GM18868 (cell line): ENCODE results near the gene PTGES3L.

Experiments
- ATAC-seq: cut with Tn5 transposase; IDR thresholded peaks from one replicate; pipeline ENCODE4 v1.9.1; 2021; ENCODE audit warnings: mild to moderate bottlenecking, moderate library complexity; ENCODE audit not compliant: unreplicated experiment

Gene PTGES3L

DNA sequence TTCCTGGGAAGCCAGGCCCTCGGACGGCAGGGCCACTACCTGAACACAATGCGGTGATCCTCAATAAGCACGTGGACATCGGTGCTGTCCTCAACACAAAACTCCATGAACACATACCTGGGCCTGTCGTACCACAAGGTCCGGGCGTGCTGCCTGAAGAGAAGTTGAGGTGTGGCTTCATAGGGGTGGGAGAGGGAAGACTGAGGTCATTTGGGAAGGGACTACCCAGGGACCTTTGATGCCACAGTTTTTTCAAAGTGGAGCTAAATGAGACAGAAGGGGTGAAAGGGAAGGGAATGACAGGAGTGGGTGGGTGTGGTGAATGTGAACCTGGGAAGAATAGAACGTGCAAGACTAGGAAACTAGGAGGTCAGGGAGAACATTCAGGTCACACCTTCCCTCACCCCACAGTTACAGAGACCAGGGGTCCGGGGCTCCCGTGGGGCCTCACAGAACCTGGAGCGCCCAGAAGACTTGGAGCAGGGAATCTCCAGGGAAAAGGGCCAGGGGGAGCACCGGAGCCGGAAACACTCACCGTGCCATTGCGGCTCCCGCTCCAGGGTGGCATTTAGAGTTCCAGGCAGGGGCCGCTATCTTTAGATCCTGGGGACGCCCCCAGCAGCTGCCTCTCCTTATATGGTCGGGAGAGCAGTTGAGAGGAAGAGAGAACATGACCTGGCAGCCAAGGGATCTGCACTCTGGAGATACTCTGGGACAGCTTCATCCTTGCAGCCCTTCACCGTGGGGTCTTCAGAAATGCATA, at the start of gene PTGES3L:
PTGES3L (minus strand) TSS at position 570 of the 763 bp plus-strand sequence; CDS start at position 543, 27 bp downstream.
- no peak for ATAC-seq

DNA sequence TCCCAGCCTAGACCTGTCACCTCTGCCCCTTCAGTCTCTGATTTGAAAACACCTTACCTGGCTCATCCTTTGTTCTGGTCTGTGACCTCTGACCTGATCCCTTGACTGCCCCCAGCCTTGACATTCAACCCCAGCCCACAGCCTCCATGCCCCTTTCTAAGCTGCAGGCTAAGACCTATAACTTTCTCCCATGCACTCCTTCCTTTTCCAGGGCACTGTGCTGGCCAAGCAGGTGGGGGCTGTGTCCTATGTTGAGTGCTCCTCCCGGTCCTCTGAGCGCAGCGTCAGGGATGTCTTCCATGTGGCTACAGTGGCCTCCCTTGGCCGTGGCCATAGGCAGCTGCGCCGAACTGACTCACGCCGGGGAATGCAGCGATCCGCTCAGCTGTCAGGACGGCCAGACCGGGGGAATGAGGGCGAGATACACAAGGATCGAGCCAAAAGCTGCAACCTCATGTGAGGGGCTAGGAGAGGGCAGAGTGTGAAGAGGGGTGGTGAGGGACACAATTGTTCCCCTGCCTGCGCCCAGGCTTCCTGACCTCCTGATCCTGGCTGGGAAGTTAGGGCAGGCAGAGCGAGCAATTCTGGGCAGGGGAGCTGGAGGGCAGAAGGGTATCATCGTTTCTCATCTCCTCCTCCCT, 48.5 kb upstream of the PTGES3L start:
- no peak for ATAC-seq

DNA sequence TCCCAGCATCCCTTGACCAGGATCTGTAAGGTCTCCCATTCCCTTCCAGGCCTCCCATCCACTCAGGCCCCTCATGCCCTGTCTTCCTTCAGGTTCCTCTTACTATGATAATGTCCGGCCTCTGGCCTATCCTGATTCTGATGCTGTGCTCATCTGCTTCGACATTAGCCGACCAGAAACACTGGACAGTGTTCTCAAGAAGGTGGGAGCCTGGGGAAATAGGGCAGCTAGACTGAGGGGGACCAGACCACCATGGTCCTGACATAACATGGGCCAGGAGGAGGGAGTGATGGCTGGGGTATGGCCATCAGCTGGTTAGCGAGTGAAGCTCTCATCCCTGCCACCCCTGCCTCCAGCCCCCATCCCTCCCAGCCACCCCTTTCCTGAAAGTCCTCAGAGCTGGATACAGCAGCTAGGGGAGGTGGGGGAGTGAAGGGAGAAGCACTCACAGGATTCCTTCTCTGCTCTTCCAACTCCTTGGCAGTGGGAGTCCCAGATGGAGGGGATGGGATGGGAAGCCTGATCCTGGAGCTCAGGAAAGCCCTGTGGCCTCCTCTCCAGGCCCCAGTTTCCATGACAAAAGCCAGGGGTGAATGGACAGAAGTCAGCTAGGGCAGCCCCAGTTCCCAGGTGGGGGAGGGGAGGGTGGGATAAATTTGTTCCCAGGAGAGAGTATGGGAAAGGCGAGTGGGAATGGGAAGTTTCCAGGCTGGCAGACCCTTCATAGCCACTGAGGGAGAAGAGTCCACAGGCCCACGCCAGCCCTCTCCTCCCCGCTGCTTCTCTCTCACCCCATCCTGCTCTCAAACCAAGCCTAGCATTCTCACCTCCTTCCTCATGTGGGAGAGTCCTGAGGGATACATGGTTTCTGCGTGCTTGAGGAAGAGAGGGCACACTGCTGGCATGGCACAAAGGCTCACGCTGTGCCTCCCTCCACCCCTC, 47.5 kb upstream of the PTGES3L start:
- ATAC-seq: no peak

DNA sequence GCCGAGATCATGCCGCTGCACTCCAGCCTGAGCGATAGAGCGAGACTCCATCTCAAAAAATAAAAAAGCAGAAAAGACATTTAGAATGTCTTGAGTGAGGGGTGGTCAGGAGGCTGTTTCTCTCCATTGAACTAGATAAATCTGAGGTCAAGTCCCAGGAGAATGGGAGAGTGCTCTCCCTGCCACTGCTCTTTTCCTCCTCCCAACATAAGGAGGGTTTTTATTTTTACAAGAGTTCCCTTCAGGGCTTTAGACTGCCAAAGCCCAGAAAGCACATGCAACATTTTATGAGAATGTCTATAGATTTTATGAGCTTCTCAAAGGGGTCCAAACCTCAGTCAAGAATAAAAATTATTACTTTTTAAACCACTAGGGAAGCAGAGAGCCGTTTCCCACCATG, 46.7 kb upstream of the PTGES3L start:
- ATAC-seq: no peak

DNA sequence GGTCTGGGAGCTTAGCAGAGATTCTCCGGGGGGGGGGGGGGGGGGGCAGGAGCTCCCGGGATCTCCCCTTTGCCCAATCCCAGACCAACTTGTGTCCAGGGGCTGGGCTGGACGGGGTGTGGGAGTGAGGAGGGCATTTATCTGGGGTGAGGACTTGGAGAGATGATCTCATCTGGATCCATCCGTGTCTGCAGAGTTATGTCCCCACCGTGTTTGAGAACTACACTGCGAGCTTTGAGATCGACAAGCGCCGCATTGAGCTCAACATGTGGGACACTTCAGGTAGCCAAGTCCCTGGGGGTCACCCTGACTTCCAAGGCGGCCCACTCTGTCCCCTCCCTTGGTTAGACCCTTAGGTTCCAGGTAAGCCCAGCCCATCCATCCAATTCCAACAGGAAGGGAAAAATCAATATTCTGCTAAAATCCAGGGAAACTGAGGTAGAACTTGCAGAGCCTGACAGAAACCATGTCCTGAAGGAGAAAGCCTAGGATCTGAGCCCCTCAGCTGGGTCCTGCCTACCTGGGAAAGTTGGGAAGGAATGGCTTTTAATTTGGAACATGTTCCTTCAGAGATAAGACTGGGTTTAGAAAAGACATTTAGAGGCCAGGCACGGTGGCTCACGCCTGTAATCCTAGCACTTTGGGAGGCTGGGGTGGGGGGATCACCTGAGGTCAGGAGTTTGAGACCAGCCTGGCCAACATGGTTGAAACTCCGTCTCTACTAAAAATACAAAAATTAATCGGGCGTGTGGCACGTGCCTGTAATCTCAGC, 46.1 kb upstream of the PTGES3L start:
- ATAC-seq: no peak

DNA sequence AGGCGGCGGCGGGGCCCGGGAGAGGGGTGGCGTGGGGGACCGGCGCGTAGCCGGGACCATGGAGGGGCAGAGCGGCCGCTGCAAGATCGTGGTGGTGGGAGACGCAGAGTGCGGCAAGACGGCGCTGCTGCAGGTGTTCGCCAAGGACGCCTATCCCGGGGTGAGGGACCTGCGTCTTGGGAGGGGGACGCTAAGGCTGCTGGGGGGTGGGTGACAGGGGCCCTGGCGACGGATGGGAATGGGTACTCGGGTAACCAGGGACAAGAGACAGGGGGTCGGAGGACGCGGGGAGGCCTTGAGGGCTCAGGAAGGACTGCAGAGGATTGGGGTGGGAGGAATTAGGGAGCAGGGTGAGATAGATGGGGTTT, 45.4 kb upstream of the PTGES3L start:
- no peak for ATAC-seq

DNA sequence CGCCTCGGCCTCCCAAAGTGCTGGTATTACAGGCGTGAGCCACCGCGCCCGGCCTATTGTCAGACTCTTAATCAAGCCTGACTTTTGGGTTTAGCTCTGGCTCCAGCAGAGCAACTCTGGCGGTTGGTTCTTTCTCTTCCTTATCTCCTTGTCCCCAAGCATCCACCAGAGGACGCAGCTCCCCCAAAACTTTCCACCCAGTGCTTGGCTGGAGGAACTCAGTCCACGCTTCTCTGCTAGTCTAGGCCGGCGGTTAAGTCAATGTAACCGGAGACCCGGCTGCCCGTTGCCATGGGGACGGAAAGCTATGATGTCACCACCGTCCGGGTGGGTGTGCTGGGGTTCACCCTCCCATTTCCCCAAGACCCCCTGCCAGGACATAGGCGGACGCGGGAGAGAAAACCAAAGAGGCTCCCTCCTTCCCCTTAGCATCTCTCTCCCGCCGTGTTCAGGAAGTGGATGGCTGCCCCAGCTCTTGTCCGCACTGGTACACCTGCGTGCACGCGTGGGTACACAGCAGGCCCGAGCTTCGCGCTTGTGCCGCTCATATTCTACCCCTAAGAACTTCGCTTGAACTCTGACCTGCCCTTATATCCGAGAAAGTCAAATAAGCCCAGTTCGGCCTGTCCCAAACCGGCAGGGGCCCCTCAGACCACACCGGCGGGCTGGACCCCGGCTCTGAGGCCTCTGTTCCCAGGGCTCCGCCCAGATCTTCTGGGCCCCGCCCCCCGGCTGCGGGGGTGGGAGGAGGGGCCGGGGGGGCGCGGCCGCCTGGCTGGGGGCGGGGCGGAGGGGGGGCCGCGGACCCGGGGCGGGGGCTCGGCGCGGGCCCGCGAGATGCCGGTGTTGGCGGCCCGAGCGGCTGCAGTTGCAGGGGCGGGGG, 44.8 kb upstream of the PTGES3L start, which contains the start of gene RND2:
RND2 (plus strand) TSS at position 825 of the 883 bp plus-strand sequence. CDS start 117 bp downstream, outside the sequence.
- peak; percentile 48 for ATAC-seq

DNA sequence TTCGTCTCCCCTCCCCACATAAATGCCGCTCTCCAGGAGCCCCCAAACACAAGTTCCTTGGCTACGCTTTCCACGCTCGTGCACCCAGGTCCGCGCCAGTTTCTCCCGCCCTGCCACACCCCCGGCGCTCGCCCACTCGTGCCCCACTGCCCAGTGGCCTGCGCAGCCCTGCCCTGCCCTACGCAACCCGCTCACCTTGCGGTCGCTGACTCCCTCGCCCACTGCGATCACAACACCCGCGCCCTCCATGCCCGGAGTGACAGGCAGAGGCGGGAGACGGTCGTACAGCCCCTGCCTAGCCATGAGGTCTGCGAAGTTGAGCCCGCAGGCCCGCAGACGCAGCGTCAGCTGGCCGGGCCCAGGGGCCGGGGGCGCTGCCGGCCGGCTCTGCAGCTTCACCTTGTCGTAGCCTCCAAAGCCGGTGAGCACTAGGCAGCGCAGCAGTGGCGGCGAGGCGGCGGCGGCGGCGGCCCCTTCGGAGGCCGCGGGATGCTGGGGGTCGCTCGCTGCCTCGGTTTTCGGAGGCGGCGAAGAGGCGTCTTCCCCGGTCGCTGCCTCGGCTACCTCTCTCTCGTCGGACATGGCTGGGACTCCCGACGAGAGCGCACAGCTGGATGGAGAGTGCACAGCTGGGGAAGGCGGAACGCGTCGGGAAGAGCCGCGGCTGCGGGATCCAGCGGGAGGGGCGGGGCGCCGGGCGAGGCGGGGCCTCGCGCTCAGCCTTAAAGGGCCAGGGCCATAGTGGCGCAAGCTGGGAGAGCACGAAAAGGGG, 42.0 kb upstream of the PTGES3L start, which contains the start of gene VAT1:
VAT1 (minus strand) TSS at position 645 of the 772 bp plus-strand sequence; CDS start at position 582, 63 bp downstream.
- ATAC-seq: no peak

DNA sequence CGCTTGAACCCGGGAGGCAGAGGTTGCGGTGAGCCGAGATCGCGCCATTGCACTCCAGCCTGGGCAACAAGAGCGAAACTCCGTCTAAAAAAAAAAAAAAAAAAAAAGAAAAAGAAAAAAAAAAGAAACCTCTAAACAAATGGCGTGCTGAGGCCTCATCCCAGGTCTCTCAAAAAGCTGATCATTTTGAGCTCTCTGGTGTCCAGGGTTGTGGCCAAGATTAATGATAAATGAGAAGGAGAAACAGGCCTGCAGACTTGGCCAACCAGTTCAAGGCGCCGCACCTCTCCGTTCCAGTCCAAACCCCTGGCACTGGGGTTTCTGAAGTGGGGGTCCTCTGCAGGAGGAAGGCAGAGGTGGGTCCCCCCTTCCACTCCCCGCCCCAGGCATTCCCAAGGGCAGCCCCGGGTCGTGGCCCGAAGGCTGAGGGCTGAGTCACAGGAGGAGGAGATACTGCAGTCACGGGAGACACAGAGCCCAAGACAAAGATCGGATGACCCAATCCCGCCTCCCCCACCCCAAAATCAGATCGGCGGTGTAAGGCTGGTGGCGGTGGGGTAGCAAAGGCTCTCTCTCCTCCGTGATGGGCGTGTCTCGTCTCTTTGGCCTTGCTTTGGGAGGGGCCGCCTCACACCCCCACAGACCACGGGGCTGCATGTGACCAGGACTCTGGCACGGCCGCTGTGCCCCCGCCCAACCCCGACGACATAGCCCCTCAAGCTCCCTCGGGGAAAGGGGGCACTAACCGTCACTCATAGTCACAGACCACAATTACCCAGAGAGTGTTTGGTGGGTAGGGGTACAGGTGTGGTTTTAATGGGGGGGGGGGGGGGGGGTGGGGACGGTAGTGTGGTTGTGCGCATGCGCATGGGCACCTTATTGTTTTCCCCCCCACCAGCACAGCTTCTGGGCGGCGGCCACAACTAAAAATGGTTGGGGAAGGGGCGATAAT, 41.2 kb upstream of the PTGES3L start:
- no peak for ATAC-seq

DNA sequence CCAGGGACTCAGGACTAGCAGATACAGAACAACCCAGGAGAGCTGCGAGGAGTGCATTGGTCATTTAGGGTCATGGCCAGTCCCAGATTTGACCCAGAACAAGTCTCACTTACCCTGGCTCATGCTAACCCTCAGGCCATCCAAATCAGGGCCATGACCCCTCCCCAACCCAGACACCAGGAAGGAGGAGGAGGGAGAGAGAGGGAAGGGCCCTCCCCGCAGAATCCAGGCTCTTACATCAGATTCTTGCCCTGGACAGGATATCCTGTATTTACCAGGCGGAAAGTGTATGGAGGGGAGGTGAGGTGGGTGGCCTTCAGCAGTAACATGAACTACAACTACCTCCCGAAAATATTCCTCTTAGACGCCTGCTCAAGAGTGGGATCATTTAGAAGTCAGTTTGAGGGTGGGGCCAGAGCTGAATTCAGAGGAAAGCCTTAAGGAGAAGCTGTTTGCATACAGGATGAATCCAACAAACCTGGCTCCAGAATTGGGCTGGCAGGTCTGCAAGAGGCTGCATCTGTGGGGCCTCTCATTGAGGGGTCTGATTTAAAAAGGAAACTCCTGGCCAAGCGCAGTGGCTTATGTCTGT, 40.2 kb upstream of the PTGES3L start:
- ATAC-seq: no peak

DNA sequence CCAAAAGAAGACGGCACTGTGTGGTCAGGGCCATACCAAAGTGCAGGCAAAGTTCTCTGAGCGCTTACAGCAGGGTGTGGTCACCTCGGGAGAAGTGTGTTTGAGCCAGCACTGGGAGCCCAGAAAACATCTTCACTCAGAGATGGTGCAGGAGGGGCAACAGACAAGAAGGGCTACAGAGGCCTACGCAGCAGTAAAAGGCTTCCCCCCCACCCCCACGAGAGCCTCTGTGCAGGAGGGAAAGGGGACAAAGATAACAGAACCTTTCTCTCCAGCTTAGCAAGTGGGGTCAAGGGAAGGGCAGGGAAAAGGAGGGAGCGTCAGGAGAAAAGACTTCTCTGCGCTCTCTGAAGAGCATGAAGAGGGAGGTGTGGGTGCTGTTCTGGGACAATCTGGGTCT, 39.5 kb upstream of the PTGES3L start:
- no peak for ATAC-seq

DNA sequence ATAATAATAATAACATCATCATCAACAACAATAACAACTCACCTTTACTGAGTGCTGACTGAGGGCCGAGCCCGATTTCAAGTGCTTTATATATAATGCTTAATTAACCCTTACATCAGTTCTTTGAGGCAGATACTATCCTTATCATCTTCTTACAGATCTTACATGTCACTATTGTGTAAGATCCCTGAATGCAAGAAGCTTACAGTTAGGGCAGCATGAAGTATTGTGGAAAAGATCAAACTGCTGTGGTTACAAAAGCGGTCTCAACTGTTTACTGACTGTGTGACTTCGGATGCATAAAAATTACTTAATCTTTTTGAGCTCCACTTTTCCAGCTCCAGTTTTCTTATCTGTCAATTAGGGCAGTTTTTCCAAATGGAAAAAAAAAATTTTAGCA, 39.1 kb upstream of the PTGES3L start:
- ATAC-seq: no peak

DNA sequence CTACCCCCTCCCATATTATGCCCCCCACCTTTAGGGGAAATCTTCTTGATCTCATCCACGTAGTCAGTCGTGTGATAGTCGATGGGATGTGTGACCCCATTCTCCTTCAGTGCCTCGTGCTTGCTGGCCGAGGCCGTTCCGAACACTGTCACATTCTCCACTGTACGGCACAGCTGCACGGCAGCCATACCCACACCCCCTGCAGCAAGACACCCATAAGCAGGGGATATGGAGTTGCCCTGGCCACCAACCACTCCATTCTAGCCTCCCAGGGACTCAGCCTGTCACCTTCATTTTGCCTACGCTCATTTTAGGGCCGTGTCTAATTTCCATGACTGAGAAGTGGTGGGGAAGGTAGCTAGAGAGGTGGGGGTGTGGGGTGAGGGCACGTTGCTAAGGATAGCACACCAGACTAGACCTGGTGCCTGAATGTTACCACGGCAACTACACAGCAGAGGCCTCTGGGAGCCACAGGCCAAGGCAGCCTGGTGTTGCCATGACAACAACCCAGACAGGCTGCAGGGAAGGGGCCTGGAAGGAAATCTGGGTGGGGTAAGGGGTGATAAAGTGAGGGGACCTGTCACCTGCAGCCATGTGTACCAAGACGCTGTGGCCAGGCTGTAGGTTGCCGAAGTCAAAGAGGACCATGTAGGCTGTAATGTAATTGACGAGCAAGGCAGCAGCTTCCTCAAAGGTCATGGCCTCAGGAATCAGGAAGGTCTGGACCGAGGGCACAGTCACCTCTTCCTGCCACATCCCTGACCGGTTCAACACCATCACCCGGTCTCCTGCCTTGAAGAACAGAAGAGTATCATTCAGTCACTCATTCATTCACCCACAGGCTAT, 38.4 kb upstream of the PTGES3L start:
- ATAC-seq: no peak

DNA sequence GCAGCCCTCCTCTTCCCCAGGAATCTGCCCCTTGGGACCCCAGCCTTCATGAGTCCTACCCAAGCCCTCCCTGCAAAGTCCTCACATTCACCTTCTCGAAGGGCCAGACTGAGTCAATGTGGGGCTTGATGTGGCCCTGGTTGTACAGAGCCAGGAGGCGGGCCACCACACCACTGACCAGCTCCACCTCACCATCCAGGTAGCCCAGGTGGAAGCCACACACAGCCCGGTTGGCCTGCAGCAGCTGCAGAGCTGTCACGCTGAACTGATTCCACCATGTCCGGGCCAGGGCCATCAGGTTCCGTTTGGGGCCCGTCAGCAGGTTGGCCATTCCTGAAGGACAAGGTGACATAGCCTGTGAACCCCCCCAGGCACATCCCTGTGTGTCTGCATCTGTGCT, 36.3 kb upstream of the PTGES3L start:
- no peak for ATAC-seq

DNA sequence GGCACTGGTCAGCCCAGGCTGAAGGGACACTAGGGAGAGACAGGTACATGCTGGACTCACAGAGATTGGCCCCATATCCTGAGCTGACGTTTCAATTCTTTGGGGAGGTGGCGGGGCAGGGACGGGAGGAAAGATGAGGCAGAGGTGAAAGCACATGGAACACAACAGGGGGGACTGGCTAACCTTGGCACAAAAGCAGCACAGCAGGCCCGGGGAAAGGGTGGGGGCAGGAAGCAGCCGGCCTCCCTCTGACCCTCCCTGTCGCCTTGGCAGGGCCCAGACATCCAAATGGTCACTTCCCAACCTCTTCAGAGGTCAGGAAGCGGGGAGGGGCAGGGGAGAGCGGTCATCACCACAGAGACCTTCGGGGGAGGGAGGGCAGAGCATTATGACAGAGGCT, 35.7 kb upstream of the PTGES3L start:
- no peak for ATAC-seq
